GM11168 (cell line): ENCODE data around the gene CHRNA10.
"Not testable (repeated sequence)": the region's sequence is repeated elsewhere in the genome, so short reads cannot be mapped to it uniquely, and the experiment has no call there.

Experiments used
- in situ Hi-C: fragments of 300-500 bp; cut with MboI; formaldehyde crosslinking; loops from one replicate; pipeline ENCODE4 v1.12.0; 2022; ENCODE audit warnings: low sequenced_read_pairs; ENCODE audit not compliant: unreplicated experiment

CHRNA10 gene

DNA sequence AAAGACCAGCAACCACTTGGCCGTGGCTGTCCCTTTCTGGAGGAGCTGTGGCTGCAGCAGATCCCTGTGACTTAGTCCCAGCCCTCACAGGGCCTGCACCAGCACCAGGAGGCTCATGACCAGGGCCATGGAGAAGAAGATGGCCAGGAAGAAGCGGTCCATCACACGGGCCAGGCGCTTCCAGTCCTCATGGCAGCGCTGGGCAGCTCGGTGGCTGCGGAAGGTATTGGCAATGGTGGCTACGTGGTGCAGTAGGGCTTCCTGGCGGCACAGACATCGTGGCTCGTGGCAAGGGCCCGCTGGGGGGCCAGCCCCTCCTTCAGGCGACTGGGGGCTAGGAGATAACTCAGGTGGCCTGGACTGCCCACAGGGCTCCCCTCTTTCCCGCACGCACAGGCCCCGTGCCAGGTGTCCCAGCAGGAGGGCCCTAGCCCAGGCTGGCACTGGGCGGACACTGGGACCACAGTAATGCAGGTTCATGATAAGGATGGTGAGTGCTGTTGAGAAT lies 5.1 kb downstream of the CHRNA10 start:
- in situ Hi-C loops = no loop called here

DNA sequence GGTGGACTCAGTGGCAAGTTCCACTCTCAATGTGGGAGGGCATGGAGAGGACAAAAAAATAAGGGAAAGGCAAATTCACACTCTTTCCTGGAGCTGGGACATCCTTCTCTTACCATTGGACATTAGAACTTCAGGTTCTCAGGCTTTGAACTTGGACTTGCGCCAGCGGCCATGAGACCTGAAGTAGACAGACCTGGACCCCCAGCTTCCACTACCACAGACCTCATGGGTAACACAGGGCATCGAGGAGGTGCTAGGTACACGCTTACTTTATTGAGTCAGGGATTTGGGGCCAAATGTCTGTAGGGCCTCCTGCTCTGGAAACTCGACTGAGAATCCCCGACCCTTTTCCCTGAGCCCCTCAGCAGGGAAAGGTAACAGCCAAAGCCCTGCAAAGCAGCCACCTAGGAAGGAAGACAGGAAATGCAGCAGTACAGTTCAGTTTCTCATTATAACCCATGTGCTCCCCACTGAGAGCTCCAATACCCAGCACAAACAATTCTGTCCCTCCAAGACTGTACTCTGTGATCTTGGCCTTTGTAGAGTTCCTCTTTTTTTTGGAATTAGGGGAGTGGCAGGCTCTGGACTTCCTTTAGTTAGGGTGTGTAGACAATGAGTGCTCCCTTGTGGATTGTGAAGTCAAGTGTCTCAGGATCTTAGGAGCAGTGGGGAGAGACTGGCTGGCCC lies 5.7 kb downstream of the CHRNA10 start:
- in situ Hi-C loops = no loop called here

DNA sequence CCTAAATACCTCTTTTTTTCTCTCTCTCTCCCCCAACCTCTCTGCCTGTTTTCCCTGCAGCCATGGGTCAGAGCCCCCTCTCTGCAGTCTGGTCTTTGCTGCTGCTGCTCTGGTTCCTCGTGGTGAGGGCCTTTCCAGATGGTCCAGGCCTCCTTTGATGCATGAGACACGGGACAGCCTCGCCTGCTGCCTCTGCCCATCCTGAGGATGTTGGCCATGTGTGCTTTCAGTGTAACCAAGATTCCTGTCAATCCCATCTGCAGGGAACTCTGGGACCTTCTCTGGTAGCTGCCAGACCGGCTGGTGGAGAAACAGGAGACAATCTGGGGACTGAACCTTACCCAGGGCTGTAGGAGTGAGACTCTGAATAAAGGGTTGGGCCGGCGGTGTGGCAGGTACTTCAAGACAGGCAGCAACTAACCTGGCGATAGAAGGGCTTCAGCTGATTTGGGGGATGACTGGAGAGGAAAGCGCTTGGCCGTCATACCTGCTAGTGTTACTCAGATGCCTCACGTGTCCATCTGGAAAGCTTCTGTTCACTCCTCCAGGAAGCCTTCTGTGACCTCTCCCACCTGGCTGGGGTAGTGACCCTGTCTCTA lies 7.1 kb downstream of the CHRNA10 start:
- in situ Hi-C loops = no loop called here

DNA sequence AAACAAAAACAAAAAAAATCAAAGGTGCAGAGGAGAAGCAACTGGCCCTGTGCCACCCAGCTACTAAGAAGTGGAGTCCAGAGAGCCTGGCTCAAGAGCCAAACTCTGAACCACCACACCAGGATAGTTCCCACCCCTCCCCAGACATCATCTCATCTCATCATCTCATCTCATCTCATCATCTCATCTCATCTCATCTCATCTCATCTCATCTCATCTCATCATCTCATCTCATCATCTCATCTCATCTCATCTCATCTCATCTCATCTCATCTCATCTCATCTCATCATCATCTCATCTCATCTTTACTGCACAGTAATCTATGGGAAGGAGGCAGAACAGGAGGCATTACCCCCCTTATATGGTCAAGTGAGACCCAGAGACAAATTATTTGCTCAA lies 8.3 kb downstream of the CHRNA10 start:
- in situ Hi-C loops = no loop called here

DNA sequence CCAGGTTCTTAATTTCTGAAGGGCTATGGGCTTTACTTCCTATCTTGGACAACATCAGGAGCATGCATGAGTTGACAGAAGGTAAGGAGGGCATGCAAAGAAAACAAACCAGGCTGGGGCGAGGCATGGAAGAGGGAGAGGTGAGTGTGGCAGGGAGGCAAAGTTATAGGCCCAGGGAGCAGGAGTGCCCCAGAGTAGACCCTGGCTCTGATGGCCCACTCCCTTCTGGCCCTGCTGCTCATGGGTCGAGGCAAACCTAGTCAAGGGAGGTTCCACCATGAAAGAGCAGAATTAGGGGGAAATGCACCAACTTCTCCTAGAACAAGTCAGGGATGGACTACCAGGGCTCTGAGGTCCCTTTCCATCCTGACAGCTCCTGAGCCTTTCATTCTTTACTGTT lies 10.2 kb downstream of the CHRNA10 start:
- in situ Hi-C loops = no loop called here

DNA sequence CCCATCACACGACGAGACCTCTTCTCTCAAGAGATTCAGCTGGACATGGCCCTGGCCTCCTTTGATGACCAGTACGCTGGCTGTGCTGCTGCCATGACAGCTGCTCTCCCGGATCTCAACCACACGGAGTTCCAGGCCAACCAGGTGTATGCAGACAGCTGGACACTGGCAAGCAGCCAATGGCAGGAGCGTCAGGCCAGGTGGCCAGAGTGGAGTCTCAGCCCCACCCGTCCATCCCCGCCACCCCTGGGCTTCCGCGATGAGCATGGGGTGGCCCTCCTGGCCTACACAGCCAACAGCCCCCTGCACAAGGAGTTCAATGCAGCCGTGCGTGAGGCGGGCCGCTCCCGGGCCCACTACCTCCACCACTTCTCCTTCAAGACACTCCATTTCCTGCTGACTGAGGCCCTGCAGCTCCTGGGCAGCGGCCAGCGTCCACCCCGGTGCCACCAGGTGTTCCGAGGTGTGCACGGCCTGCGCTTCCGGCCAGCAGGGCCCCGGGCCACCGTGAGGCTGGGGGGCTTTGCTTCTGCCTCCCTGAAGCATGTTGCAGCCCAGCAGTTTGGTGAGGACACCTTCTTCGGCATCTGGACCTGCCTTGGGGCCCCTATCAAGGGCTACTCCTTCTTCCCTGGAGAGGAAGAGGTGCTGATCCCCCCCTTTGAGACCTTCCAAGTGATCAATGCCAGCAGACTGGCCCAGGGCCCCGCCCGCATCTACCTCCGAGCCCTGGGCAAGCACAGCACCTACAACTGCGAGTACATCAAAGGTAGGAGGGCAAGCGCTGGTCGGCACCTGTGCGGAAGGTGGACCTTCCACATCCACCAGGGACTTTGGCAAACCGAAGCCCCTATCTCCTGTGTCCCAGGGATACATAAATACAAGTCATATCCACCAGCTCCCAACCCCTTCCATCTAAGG lies 11.3 kb downstream of the CHRNA10 start:
- in situ Hi-C loops = no loop called here

DNA sequence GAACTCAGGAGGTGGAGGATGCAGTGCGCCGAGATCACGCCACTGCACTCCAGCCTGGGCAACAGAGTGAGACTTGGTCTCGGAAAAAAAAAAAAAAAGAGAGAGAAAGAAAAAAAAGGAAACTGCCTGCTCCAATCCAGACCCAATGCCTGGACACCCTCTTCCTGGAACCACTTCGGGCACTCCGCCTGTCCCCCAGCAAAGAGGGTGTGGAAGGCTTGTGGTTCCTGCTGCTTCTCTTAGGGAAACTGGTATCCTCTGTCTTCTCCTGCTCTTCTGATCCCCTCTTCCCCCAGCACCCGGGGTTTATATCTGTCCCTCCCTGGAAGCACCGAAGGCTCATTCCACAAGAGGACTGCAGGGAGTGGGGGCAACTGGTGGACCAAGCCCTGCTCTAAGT lies 12.9 kb downstream of the CHRNA10 start:
- in situ Hi-C loops = no loop called here

DNA sequence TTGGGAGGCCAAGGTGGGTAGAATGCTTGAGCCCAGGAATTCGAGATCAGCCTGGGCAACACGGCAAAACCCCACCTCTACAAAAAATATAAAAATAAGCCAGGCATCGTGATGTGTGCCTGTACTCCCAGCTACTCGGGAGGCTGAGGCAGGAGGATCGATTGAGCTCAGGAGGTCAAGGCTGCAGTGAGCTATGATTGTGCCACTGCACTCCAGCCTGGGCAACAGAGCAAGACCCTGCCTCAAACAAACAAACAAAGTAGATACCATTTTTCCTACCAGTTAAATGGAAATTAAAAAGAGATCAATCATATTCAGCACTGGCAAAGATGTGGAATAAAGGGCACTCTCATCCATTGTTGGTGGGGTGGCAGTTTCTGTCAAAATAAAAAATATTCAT lies 13.9 kb downstream of the CHRNA10 start:
- in situ Hi-C loops = not testable (repeated sequence)

DNA sequence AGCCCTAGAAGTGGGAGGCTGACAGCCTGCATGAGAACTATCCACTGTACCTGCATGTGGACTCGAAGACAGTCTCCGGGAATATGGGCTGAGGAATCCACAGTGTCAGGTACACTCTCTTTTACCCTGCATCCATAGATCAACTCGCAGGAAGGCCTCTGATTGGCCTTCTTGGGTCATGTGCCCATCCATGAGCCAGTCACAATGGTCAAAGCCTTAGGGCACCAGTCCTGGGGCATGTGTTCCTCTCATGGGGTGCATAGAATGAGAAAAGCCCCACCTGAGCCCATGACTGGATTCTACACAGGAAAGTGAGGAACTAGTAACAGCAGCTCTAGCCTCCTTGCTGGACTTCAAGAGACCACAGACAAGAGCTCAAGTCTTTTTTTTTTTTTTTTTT lies 15.6 kb downstream of the CHRNA10 start:
- in situ Hi-C loops = no loop called here

DNA sequence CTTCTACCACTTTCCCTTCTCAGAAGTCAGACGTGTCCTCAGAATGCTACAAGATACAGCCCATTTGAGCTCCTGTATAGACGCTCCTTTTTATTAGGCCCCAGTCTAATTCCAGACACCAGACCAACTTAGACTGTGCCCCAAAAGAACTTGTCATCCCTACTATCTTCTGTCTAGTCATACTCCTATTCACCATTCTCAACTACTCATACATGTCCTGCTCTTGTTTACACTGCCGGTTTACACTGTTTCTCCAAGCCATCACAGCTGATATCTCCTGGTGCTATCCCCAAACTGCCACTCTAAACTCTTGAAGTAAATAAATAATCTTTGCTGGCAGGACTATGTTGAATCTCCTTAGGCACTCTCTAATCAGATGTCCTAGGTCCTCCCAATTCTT lies 18.7 kb downstream of the CHRNA10 start:
- in situ Hi-C loops = not testable (repeated sequence)

DNA sequence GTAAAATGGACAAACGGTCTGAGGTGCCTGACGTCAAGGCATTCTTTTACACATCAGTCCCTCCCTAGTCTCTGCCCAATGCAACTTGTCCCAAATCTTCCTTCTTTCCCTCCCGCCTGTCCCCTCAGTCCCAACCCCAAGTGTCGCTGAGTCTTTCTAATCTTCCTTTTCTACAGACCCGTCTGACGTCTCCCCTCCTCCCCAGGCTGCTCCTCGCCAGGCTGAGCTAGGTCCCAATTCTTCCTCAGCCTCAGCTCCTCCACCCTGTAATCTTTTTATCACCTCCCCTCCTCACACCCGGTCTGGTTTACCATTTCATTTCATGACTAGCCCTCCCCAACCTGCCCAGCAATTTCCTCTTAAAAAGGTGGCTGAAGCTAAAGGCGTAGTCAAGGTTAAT lies 21.8 kb downstream of the CHRNA10 start:
- in situ Hi-C loops = not testable (repeated sequence)

DNA sequence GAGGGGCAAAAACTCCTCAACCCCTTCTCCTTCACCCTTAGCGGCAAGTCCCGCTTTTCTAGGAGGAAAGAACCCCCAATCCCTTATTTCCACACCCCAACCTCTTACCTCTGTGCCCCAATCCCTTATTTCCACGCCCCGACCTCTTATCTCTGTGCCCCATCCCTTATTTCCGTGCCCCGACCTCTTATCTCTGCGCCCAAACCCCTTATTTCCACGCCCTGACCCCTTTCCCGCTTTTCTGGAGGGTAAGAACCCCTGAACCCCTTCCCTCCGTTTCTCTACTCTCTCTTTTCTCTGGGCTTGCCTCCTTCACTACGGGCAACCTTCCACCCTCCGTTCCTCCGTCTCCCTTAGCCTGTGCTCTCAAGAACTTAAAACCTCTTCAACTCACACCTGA lies 22.3 kb downstream of the CHRNA10 start:
- in situ Hi-C loops = not testable (repeated sequence)

DNA sequence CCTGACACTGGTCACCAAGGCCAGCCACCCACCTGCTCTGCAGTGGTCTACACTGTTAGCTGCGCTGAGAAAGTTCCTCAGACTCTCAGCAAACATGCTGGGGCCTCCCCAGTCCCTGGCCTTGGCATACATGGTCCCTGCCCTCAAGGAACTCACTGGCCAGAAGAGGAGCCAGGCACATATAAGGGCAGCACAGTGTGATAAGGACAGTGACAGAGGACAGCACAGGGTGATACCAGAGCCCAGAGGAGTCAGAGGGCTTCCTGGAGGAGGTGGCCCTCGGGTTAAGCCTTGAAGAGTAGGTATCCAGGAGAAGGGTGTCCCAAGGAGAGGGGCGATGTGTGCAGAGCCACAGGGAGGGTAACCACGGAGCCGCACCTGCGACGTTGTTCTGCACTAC lies 25.6 kb downstream of the CHRNA10 start:
- in situ Hi-C loops = no loop called here

DNA sequence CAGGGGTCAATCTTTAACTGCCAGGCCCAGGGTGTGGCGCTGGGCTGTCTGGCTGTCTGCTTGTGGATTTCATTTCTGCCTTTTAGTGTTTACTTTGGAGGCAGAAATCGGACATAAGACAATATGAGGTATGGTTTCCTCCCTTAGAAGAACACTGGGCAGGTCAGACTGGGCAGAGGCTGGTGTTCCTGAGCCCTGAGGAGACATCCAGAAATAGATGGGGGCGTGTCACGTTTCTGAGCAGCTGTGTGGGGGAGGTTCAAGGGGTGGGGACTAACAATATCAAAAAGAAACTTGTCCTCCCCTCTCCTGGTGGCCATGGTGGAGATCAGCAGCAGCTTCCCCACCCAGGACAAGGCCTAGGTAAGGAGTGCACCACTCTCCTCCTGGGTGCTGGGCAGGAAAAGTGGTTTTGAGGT lies 26.4 kb downstream of the CHRNA10 start, which contains the start of gene ART1:
TSS of gene ART1 (plus strand) at position 312 of the 419 bp plus-strand sequence. CDS start 14,086 bp downstream, outside the sequence.
- in situ Hi-C loops = no loop called here

DNA sequence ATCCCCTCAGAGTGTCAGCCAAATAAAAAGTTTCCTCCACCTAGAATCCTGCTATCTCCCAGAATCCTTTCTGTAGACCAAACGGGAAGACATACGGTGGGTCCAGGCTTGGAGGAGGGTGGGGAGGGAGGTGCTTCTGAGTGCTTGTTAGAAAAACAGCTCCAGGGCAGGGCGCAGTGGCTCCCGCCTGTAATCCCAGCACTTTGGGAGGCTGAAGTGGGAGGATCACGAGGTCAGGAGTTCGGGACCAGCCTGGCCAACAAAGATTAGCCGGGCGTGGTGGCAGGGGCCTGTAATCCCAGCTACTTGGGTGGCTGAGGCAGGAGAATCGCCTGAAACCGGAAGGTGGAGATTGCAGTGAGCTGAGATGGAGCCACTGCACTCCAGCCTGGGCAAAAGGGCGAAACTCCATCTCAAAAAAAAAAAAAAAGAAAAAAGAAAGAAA lies 28.1 kb downstream of the CHRNA10 start:
- in situ Hi-C loops = not testable (repeated sequence)

DNA sequence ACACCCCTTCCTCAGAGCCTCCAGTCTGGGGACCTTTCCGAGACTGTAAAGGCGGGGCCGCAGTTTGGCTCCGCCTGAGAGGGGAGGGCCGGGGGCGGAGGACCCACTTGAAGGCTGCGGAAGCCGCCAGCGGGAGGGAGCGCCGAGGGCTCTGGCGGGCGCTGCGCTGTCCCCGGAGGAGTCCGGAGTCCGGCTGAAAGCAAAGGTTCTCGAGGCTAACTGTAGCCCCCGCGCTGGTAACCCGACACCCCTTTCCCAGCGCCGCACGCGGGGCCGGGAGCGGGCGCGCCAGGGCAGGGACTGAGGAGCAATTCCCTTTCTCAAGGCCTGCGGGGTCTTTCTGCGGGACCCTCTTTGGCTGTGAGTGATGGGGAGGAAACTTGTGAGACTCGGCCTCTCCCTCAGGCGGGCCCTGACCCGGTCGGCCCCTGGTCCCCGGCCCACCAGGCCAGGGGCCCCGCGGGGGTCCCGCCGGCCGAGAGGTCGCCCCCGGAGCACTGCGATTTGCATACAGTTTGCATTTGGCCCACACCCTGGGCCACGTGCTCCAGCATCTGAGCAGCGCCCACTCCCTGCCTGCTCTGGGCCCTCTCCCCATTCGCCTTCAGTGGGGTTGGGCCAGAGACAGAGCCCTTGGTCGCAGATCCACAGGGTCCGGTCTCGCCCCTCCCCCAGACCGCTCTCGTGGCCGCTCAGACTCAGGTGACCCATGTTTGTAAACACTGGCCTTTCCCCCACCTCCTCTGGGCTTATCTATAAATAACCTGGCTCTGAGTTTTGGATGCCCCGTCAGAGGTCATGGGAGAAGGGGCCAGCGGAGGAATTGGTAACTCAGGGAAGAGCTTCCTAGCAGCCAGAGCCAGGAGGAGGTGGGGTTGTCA lies 28.9 kb downstream of the CHRNA10 start:
- in situ Hi-C loops = no loop called here

DNA sequence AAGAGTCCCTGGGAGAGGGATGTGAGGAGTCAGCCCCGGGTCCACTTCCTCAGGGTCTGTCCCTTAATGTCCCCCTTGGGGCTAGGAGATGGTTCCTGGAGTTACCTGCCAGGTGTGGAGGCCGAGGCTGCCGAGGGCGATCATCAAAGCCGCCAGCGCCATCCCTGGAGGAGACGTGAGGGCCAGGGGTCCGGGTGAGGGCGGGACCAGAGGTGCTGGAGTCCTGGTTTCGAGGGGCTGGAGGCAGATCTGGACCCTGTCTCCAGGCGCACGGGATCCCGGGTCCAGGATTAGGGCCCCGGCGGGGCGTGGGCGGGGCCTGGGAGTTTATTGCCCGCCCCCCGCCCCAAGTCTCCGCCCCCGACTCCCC lies 29.5 kb downstream of the CHRNA10 start, which contains the start of gene ART5:
TSS of gene ART5 (minus strand) at position 292 of the 370 bp plus-strand sequence. CDS start at position 162, 130 bp downstream.
- in situ Hi-C loops = no loop called here

DNA sequence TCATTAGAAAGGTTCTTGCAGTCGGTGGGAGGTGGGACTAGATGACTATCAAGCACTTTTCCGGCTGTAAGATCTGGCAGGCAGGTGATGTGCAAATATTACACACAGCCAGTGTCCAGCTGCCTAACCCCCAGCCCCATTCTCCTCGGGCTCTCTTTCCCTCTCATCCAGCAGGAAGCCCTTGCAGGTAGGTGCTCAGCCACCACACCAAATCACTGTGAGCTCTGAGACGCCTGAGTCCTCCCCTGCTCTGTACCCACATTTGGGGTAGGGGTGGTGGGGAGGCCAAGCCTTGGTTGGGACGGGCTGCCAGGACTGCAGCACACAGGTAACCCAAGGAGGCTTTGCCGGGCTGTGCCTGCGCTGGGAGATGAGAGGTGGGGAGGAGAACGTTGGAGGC lies 30.0 kb downstream of the CHRNA10 start:
- in situ Hi-C loops = no loop called here

DNA sequence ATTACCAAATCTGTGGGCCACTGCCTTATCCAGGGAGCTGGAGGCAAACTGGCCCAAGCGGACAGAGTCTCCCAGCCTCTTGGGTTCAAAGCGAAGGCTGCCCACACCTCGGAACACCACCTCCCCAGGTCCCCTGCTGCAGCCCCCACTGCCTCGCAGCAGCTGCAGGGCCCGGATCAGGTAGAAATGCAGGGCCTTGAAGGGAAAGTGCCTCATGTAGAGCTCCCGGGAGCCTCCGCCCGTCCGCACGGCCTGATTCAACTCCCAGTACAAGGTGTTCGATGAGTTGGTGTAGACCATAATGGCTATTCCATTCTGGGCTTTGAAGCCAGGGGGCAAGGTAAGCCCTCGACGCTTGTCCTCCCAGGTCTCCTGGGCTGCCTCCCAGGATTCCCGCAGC lies 31.3 kb downstream of the CHRNA10 start:
- in situ Hi-C loops = no loop called here

DNA sequence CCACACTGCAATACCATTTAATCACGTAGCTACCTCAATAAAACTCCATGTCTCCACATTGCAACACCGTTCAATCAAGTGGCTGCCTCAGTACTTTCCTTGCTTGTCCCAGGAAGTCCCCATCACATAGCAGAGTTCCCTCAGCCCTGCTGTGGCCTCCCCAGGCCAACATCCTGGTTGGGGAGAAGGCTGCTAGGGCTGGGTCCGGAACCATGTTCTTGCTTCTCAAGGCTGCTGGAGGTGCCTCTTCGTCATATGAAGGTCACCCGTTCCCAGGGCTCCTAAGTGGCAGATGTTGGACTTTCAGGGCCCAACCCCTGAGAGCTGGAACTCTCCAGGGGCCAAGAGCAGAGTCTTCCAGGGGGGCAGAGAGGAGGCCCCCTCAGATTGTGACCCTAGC lies 32.7 kb downstream of the CHRNA10 start:
- in situ Hi-C loops = no loop called here
